ENCODE results near the gene INVS.

The INVS gene

DNA sequence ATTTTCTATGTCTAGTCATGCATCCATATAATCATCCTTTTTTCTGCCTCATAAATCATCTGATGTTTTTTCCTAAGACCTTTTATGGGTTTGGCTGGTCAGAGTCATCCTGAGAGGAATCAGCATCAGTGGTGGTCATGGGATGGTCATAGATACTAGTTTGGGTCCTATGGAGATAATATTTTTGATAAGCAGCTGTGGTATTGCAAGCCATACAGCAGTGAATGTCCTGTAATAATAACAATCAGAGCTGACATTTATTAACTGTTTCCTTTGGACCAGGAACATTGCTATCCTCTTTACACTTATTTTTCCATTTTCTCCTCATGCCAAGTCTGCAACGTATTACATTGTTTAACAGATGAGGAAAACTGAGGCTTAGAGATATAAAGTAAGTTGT, 170.6 kb downstream of the INVS start:
- no peak for DNase-seq
- Histone ChIP-seq H3K4me1 (no peaks in the 10 kb centered on the region), H3K9me3 (no peaks in the 10 kb centered on the region), H3K4me3 (no peak overlapping the region), H3K27ac (no peak overlapping the region), H3K36me3 (peaks cover 34 to 43% (median 38%) of the 10 kb centered on the region in 3 donors), H3K27me3 (no peaks in the 10 kb centered on the region)
- TF ChIP-seq, protein P1, sequence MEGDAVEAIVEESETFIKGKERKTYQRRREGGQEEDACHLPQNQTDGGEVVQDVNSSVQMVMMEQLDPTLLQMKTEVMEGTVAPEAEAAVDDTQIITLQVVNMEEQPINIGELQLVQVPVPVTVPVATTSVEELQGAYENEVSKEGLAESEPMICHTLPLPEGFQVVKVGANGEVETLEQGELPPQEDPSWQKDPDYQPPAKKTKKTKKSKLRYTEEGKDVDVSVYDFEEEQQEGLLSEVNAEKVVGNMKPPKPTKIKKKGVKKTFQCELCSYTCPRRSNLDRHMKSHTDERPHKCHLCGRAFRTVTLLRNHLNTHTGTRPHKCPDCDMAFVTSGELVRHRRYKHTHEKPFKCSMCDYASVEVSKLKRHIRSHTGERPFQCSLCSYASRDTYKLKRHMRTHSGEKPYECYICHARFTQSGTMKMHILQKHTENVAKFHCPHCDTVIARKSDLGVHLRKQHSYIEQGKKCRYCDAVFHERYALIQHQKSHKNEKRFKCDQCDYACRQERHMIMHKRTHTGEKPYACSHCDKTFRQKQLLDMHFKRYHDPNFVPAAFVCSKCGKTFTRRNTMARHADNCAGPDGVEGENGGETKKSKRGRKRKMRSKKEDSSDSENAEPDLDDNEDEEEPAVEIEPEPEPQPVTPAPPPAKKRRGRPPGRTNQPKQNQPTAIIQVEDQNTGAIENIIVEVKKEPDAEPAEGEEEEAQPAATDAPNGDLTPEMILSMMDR (IDR thresholded peaks at IDR 0.05): no peak
- intact Hi-C loops (cut with DNase I; ENCODE audit: low total_unique reads): no loop called here

GRCh38 chr9:100277166-100277979, 178.3 kb downstream of the INVS start:
- H3K36me3 ChIP-seq: peaks cover 25 to 54% (median 36%) of the 10 kb centered on the region in 3 donors
- no peaks in the 10 kb centered on the region for H3K9me3 ChIP-seq
- no peaks in the 10 kb centered on the region for H3K4me1 ChIP-seq
- DNase-seq: no peak
- no peak overlapping the region for H3K4me3 ChIP-seq
- H3K27me3 ChIP-seq: no peaks in the 10 kb centered on the region
- intact Hi-C loops (cut with DNase I; ENCODE audit: low total_unique reads): no loop called here
- TF ChIP-seq, protein P1 (IDR thresholded peaks at IDR 0.05): no peak
- no peak overlapping the region for H3K27ac ChIP-seq

DNA sequence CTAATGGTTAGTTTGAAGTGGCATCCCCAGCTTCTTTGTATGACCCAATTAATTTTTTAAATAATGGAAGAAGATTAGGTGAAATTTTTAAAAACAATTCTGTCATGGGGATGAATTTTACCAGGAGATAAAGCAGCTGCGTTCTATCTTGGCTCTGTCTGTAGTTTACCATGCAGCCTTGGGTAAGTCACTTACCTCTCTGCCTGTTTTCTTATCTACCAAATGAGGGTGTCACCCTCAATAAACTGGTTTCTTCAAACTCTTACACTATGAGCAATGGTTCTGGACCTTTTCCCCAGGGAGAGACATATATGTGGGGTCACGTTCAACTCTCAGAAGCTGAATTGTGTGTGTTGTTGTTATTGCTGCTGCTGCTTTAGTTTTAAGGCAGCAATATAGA, 182.0 kb downstream of the INVS start:
- Histone ChIP-seq H3K4me3 (no peak overlapping the region), H3K27me3 (no peaks in the 10 kb centered on the region), H3K36me3 (peaks cover 23 to 66% (median 41%) of the 10 kb centered on the region in 3 donors), H3K9me3 (peaks cover 0 to 12% (median 11%) of the 10 kb centered on the region in 3 donors), H3K4me1 (no peaks in the 10 kb centered on the region), H3K27ac (no peak overlapping the region)
- DNase-seq: no peak
- intact Hi-C loops (cut with DNase I; ENCODE audit: low total_unique reads): no loop called here
- TF ChIP-seq, protein P1 (IDR thresholded peaks at IDR 0.05): no peak

- H3K36me3 ChIP-seq: peaks cover 28 to 66% (median 40%) of the 10 kb centered on the region in 3 donors
- intact Hi-C loops (cut with DNase I; ENCODE audit: low total_unique reads): no loop called here
- no peak for DNase-seq
- H3K27me3 ChIP-seq: no peaks in the 10 kb centered on the region
- peaks cover 0 to 12% (median 11%) of the 10 kb centered on the region in 3 donors for H3K9me3 ChIP-seq
- no peak overlapping the region for H3K4me3 ChIP-seq
- H3K4me1 ChIP-seq: no peaks in the 10 kb centered on the region
- TF ChIP-seq, protein P1 (IDR thresholded peaks at IDR 0.05): no peak
- H3K27ac ChIP-seq: no peak overlapping the region
Observed at GRCh38 chr9:100281676-100282387, 182.8 kb downstream of the INVS start.

DNA sequence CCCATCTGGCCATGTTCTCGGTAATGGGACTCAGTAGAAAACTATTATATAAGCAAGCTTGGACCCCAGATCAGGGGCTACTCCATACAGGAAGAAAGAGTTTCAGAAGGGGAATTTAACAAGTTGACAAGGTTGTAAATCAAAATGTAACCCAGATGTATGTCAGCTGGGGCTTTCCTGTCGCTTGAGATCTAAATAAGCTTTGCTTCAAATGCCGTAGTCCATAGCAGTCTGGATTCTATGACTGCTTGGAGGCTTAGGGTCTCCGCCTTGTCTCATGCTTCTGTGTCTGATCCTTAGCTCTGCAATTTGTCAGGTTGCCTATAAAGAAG, 183.3 kb downstream of the INVS start:
- peaks cover 0 to 12% (median 11%) of the 10 kb centered on the region in 3 donors for H3K9me3 ChIP-seq
- no peaks in the 10 kb centered on the region for H3K4me1 ChIP-seq
- DNase-seq: no peak
- intact Hi-C loops (cut with DNase I; ENCODE audit: low total_unique reads): no loop called here
- no peaks in the 10 kb centered on the region for H3K27me3 ChIP-seq
- H3K27ac ChIP-seq: no peak overlapping the region
- TF ChIP-seq, protein P1 (IDR thresholded peaks at IDR 0.05): no peak
- H3K4me3 ChIP-seq: no peak overlapping the region
- peaks cover 32 to 67% (median 41%) of the 10 kb centered on the region in 3 donors for H3K36me3 ChIP-seq

Measured in tibial artery (tissue), 4 donors.